ENCODE data around the gene RAB1A. TPM values are rescaled to one million over a fixed set of nuclear protein-coding genes. Genes with fewer than 3 reads are reported as not detected.

Gene RAB1A
- total RNA-seq, 2 donors from 2014 or later, result 187 to 212 TPM

DNA sequence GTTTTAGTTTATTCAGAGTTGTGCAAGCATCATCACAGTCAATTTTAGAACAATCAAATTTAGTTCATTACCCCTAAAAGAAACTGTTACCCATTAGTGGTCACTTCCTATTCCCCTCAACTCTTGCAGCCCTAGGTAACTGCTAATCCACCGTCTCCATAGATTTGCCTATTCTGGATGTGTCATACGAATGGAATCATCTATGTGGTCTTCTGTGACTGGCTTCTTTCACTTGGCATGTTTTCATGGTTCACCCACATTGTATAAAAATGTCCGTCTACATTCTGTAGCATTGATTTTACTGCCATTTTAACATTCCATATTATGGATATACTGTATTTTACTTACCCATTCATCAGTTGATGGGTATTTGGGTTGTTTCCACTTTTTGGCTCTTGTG lies 79.0 kb downstream of the RAB1A start:
- H3K4me1 ChIP-seq, result no peaks in the 10 kb centered on the region
- no peaks in the 10 kb centered on the region for H3K27me3 ChIP-seq
- H3K4me3 ChIP-seq, result no peak overlapping the region
- H3K9ac ChIP-seq (ENCODE audit: low read depth in 2 of 2, low read length in 2 of 2), result no peak overlapping the region
- no peak for DNase-seq
- TF ChIP-seq, protein P1, sequence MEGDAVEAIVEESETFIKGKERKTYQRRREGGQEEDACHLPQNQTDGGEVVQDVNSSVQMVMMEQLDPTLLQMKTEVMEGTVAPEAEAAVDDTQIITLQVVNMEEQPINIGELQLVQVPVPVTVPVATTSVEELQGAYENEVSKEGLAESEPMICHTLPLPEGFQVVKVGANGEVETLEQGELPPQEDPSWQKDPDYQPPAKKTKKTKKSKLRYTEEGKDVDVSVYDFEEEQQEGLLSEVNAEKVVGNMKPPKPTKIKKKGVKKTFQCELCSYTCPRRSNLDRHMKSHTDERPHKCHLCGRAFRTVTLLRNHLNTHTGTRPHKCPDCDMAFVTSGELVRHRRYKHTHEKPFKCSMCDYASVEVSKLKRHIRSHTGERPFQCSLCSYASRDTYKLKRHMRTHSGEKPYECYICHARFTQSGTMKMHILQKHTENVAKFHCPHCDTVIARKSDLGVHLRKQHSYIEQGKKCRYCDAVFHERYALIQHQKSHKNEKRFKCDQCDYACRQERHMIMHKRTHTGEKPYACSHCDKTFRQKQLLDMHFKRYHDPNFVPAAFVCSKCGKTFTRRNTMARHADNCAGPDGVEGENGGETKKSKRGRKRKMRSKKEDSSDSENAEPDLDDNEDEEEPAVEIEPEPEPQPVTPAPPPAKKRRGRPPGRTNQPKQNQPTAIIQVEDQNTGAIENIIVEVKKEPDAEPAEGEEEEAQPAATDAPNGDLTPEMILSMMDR (IDR thresholded peaks at IDR 0.05), result no peak
- H3K36me3 ChIP-seq, result no peaks in the 10 kb centered on the region
- no peak overlapping the region for H3K27ac ChIP-seq
- H3K9me3 ChIP-seq, result no peaks in the 10 kb centered on the region
- intact Hi-C loops (cut with DNase I), result no loop called here

DNA sequence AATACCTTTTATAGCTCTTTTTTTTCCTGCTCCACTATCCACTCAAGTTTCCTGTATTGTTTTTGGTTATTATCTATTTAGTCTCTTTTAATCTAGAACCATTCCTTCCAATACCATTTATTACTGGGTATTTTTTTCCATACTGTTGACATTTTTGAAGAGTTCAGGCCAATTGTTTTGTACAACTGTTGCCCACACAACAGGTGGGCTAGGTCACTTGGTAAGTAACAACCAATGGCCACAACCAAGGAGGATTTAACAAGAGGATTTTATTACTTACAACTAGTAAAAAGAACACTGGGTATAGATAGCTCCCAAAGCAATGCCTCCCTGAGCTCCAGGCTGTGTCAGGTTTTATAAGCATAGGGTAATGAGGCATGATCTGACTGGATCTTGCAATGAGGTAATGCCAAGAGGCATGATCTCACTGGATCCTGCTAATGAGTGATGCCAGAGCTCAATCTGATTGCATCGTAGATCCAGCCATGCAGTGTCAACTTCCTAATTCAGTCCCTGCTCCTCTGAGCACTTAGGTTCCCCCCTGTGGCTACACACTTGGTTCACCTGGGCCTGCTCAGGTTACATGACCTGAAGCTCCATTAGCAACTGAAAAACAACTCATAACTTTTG lies 80.8 kb downstream of the RAB1A start:
- Histone ChIP-seq H3K27ac (no peak overlapping the region), H3K9me3 (no peaks in the 10 kb centered on the region)
- intact Hi-C loops (cut with DNase I), result loop anchor here (10.0 kb wide), 1 partner anchor 454 kb away; no protein-coding TSS in a partner anchor

DNA sequence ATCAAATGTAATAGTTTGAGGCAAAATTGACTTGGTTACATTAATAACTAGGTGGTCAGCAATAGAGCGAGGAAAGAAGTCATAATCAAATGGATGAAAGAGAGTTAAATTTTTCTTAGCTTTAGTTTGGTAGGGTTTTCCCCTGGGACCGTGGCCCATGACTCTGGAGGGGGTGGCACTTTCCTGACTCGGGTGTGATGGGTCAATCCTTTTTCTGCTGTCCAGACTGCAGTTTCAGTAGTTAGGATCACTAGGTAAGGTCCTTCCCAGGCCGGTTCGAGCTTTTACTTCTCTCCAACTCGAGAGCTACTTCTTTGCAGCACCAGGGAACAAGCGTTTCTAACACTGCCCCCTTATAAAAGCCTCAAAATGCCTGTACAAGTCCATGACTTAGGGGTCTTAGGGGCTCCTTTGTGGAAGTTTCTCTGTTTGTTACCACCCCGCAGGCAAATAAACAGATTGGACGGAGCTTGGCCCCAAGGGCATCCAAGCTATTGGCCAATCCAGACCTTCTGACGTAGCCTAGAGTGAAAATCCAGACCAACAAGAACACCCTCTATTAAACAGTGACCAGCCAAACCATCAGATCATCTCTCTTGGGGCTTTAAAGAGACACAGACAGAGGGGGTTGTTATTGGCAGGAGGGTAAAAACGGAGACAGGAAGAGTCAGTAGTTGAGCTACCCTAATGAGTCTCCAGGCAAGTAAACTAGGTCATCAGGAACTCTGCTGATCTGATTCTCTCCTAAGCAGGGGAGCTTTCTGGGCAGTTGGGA lies 83.1 kb downstream of the RAB1A start:
- no peak for DNase-seq
- no peak overlapping the region for H3K4me3 ChIP-seq
- intact Hi-C loops (cut with DNase I), result loop anchor here (10.0 kb wide), 1 partner anchor 452 kb away; no protein-coding TSS in a partner anchor

More for the DNA sequence above, 80.8 kb downstream of the RAB1A start:
- DNase-seq, result no peak
- TF ChIP-seq, protein P1 (IDR thresholded peaks at IDR 0.05), result no peak
- no peak overlapping the region for H3K9ac ChIP-seq (ENCODE audit: low read depth in 2 of 2, low read length in 2 of 2)
- no peaks in the 10 kb centered on the region for H3K27me3 ChIP-seq
- no peaks in the 10 kb centered on the region for H3K36me3 ChIP-seq
- H3K4me1 ChIP-seq, result no peaks in the 10 kb centered on the region
- no peak overlapping the region for H3K4me3 ChIP-seq

DNA sequence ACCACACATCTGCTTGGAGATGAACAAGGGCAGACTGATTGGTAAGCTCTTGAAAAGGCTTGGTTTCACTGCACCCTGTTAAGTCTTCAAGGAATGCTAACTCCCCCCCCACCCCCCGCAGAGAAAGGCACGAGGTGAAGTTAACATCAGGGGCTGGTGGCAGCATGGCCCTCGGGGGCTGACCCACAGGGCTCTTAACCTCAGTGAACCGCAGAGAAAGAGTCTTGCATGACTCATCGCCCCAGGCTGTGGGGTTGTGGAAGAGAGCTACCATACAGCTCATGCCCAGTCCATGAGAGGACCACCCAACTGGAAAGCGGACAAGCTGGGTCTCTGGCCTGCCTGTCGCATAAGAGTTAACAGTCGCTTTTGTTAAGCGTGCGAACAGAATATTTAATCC lies 84.3 kb downstream of the RAB1A start:
- Histone ChIP-seq H3K27me3 (no peaks in the 10 kb centered on the region), H3K9me3 (no peaks in the 10 kb centered on the region), H3K27ac (no peak overlapping the region), H3K4me3 (no peak overlapping the region), H3K36me3 (no peaks in the 10 kb centered on the region), H3K9ac (ENCODE audit: low read depth in 2 of 2, low read length in 2 of 2) (no peak overlapping the region), H3K4me1 (no peaks in the 10 kb centered on the region)
- TF ChIP-seq, protein P1 (IDR thresholded peaks at IDR 0.05), result no peak
- no peak for DNase-seq
- intact Hi-C loops (cut with DNase I), result loop anchor here (10.0 kb wide), 1 partner anchor 451 kb away; no protein-coding TSS in a partner anchor

More for the DNA sequence above, 83.1 kb downstream of the RAB1A start:
- no peak overlapping the region for H3K27ac ChIP-seq
- no peaks in the 10 kb centered on the region for H3K9me3 ChIP-seq
- no peaks in the 10 kb centered on the region for H3K36me3 ChIP-seq
- TF ChIP-seq, protein P1 (IDR thresholded peaks at IDR 0.05), result no peak
- no peaks in the 10 kb centered on the region for H3K27me3 ChIP-seq
- H3K9ac ChIP-seq (ENCODE audit: low read depth in 2 of 2, low read length in 2 of 2), result no peak overlapping the region
- H3K4me1 ChIP-seq, result no peaks in the 10 kb centered on the region

DNA sequence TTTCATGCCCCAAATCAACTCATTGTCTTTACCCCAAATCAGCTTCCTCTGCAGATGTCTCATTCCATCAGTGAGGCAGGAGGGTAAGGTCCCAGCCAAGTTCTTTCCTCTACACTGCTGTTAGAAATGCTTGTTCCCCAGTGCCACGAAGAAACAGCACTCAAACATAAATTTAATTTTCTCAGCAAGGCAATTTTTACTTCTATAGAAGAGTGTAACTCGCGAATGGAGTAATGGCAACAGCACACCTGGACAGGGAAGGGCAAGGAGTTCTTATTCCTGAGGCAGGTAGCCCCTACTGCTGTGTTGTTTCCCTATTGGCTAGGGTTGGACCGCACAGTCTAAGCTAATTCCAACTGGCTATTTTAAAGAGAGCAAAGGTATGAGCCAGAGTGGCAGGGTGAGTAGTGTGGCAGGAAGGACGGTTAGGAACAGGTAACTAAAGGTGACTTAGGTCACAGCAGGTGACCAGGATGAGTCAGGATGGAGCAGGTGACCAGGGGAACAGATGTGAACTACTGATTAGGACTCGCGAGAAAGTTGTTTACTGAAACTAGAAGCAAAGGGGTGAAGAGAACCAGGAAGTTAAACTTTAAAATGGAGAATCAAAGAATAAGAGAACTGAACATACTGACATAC lies 85.7 kb downstream of the RAB1A start:
- no peaks in the 10 kb centered on the region for H3K4me1 ChIP-seq
- intact Hi-C loops (cut with DNase I), result loop anchor here (5.0 to 10.0 kb wide), 2 partner anchors 57 to 449 kb away; partner anchors contain the start of gene SLC1A4
- DNase-seq, result no peak
- TF ChIP-seq, protein P1 (IDR thresholded peaks at IDR 0.05), result no peak
- H3K9ac ChIP-seq (ENCODE audit: low read depth in 2 of 2, low read length in 2 of 2), result no peak overlapping the region
- no peak overlapping the region for H3K27ac ChIP-seq
- H3K9me3 ChIP-seq, result no peaks in the 10 kb centered on the region
- H3K4me3 ChIP-seq, result no peak overlapping the region
- no peaks in the 10 kb centered on the region for H3K27me3 ChIP-seq
- H3K36me3 ChIP-seq, result no peaks in the 10 kb centered on the region
